ENCODE data around the gene ETFA.

ETFA gene

GRCh38 chr15:76198456-76199105, 112.7 kb downstream of the ETFA start:
- TF ChIP-seq RAD21 (IDR thresholded peaks at IDR 0.05; ENCODE audit: low read depth) (no peak), CREB1 (IDR thresholded peaks at IDR 0.05; ENCODE audit: low read depth) (no peak), TEAD4 (IDR thresholded peaks at IDR 0.05) (no peak), YY1 (IDR thresholded peaks at IDR 0.05; ENCODE audit: low read depth) (no peak), TCF12 (IDR thresholded peaks at IDR 0.05; ENCODE audit: low read depth) (no peak), FOXM1 (IDR thresholded peaks at IDR 0.05; ENCODE audit: borderline replicate concordance, low read depth) (no peak), USF1 (IDR thresholded peaks at IDR 0.05) (no peak), NFIC (IDR thresholded peaks at IDR 0.05) (no peak), CEBPB (IDR thresholded peaks at IDR 0.05) (no peak), TAF1 (IDR thresholded peaks at IDR 0.05; ENCODE audit: low read depth) (no peak), EGR1 (IDR thresholded peaks at IDR 0.05) (no peak)

GRCh38 chr15:76197703-76198455, 113.4 kb downstream of the ETFA start:
- no peak for TF ChIP-seq NFIC (IDR thresholded peaks at IDR 0.05)
- no peak for TF ChIP-seq TCF12 (IDR thresholded peaks at IDR 0.05; ENCODE audit: low read depth)
- TF ChIP-seq CEBPB (IDR thresholded peaks at IDR 0.05), result no peak
- no peak for TF ChIP-seq RAD21 (IDR thresholded peaks at IDR 0.05; ENCODE audit: low read depth)
- no peak for TF ChIP-seq REST (IDR thresholded peaks at IDR 0.05; ENCODE audit: low read depth)
- no peak for TF ChIP-seq YY1 (IDR thresholded peaks at IDR 0.05; ENCODE audit: low read depth)
- no peak for TF ChIP-seq CREB1 (IDR thresholded peaks at IDR 0.05; ENCODE audit: low read depth)
- TF ChIP-seq TAF1 (IDR thresholded peaks at IDR 0.05; ENCODE audit: low read depth), result no peak
- no peak for TF ChIP-seq EP300 (IDR thresholded peaks at IDR 0.05; ENCODE audit: borderline replicate concordance)

GRCh38 chr15:76196269-76197231, 114.7 kb downstream of the ETFA start:
- TF ChIP-seq MAX (IDR thresholded peaks at IDR 0.05) (peak; percentile 60), ZBTB7A (IDR thresholded peaks at IDR 0.05; ENCODE audit: low read depth) (no peak), FOXM1 (IDR thresholded peaks at IDR 0.05; ENCODE audit: borderline replicate concordance, low read depth) (no peak), EP300 (IDR thresholded peaks at IDR 0.05; ENCODE audit: borderline replicate concordance) (peak; percentile 18; the same call in 1 of the 2 replicates), NFIC (IDR thresholded peaks at IDR 0.05) (peak; percentile 50), USF1 (IDR thresholded peaks at IDR 0.05) (no peak; the same call in 1 of the 2 replicates), TCF12 (IDR thresholded peaks at IDR 0.05; ENCODE audit: low read depth) (no peak; the same call in 1 of the 2 replicates)

GRCh38 chr15:76195506-76196268, 115.6 kb downstream of the ETFA start:
- TF ChIP-seq MAX (IDR thresholded peaks at IDR 0.05) (no peak), TAF1 (IDR thresholded peaks at IDR 0.05; ENCODE audit: low read depth) (no peak), YY1 (IDR thresholded peaks at IDR 0.05; ENCODE audit: low read depth) (no peak), NFIC (IDR thresholded peaks at IDR 0.05) (no peak), RAD21 (IDR thresholded peaks at IDR 0.05; ENCODE audit: low read depth) (no peak), TEAD4 (IDR thresholded peaks at IDR 0.05) (no peak), REST (IDR thresholded peaks at IDR 0.05; ENCODE audit: low read depth) (no peak), CEBPB (IDR thresholded peaks at IDR 0.05) (no peak), ZBTB7A (IDR thresholded peaks at IDR 0.05; ENCODE audit: low read depth) (no peak), FOXM1 (IDR thresholded peaks at IDR 0.05; ENCODE audit: borderline replicate concordance, low read depth) (no peak), EP300 (IDR thresholded peaks at IDR 0.05; ENCODE audit: borderline replicate concordance) (no peak), CREB1 (IDR thresholded peaks at IDR 0.05; ENCODE audit: low read depth) (no peak), USF1 (IDR thresholded peaks at IDR 0.05) (no peak), EGR1 (IDR thresholded peaks at IDR 0.05) (no peak)
